Caco-2 (cell line): Measurements from ENCODE around the gene CDADC1. TPM values are rescaled to one million over a fixed set of nuclear protein-coding genes. Genes with fewer than 3 reads are reported as not detected.

Experiments used
- BruUV-seq: library from RNA; stranded (reverse); fragments of 400-500 nt; replicated peaks from 2 replicates; lab custom pipeline; 2021; lab: Mats Ljungman, UMichigan
- CTCF ChIA-PET: fragments of 300-600 bp; sonication (Branson Sonifier 250); formaldehyde crosslinking; loops from one replicate; lab custom pipeline; 2022; ENCODE audit warnings: antibody characterized with exemption; lab: Charles Lee
- POLR2A ChIA-PET: fragments of 300-600 bp; sonication (Branson Sonifier 250); formaldehyde crosslinking; loops from one replicate; lab custom pipeline; 2022; ENCODE audit warnings: antibody characterized with exemption; lab: Charles Lee
- DNase-seq, 2 experiments: peaks; one replicate each; pipeline versions ENCODE4 v3.0.0 to v3.0.0-alpha.2; 2020 to 2022
- H3K27me3 ChIP-seq: replicated peaks from 2 replicates; pipeline ENCODE4 v1.6.0; 2011; ENCODE audit warnings: low read length; ENCODE audit not compliant: control insufficient read depth, insufficient read depth
- H3K36me3 ChIP-seq: 2 replicates; pipeline ENCODE4 v1.5.1; 2011; ENCODE audit warnings: low read length; ENCODE audit not compliant: control insufficient read depth, insufficient read depth
- H3K4me1 ChIP-seq: fragments of 250-450 bp; sonication (Bioruptor Pico); 2 replicates; pipeline ENCODE4 v1.5.1; 2020; ENCODE audit warnings: mild to moderate bottlenecking
- H3K4me3 ChIP-seq: 2 replicates; pipeline ENCODE4 v1.5.1; 2011; ENCODE audit warnings: low read depth, mild to moderate bottlenecking, control low read depth, low read length
- H3K9me3 ChIP-seq: fragments of 250-450 bp; sonication (Bioruptor Pico); 2 replicates; pipeline ENCODE4 v1.5.1; 2020; ENCODE audit warnings: mild to moderate bottlenecking, moderate library complexity
- H3K27ac Mint-ChIP-seq: one replicate; pipeline ENCODE4 v1.8.0; 2022; ENCODE audit warnings: mixed read lengths; ENCODE audit not compliant: unreplicated experiment
- H3K27me3 Mint-ChIP-seq: one replicate; pipeline ENCODE4 v1.8.0; 2022; ENCODE audit warnings: mixed read lengths; ENCODE audit not compliant: insufficient read depth, unreplicated experiment
- H3K36me3 Mint-ChIP-seq: one replicate; pipeline ENCODE4 v1.8.0; 2022; ENCODE audit warnings: mild to moderate bottlenecking, mixed read lengths; ENCODE audit not compliant: insufficient read depth, unreplicated experiment
- H3K4me1 Mint-ChIP-seq: one replicate; pipeline ENCODE4 v1.8.0; 2022; ENCODE audit warnings: low read depth, mixed read lengths; ENCODE audit not compliant: unreplicated experiment
- H3K4me3 Mint-ChIP-seq: one replicate; pipeline ENCODE4 v1.8.0; 2022; ENCODE audit warnings: mild to moderate bottlenecking, moderate library complexity, mixed read lengths; ENCODE audit not compliant: unreplicated experiment
- H3K9me3 Mint-ChIP-seq: one replicate; pipeline ENCODE4 v1.8.0; 2022; ENCODE audit warnings: mixed read lengths; ENCODE audit not compliant: unreplicated experiment
- CTCF ChIP-seq, 2 experiments: fragments of 200-600 bp in 1 of 2; IDR thresholded peaks; 1 replicate in 1 of 2; 2 replicates in 1 of 2; pipeline versions ENCODE4 v1.5.1 to v1.8.0; 2011 to 2022; ENCODE audit warnings: antibody characterized with exemption in 1 of 2, control low read depth in 1 of 2, inconsistent platforms in 1 of 2, low read depth in 1 of 2, low read length in 1 of 2, mild to moderate bottlenecking in 1 of 2, moderate library complexity in 1 of 2; ENCODE audit not compliant: insufficient read depth in 1 of 2, severe bottlenecking in 1 of 2, unreplicated experiment in 1 of 2
- intact Hi-C: fragments of 100-400 bp; cut with micrococcal nuclease; formaldehyde crosslinking; loops from one replicate; pipeline ENCODE4 v1.10.0; 2022; ENCODE audit not compliant: unreplicated experiment
- total RNA-seq: library from RNA; stranded (reverse); gene quantifications from 2 replicates; pipeline ENCODE4 v1.2.3, GENCODE V29; 2022

The CDADC1 gene
- total RNA-seq, 1 experiment from 2014 or later, result 14.4 TPM

GRCh38 chr13:49217962-49218492 lies 29.7 kb upstream of the CDADC1 start:
- Mint-ChIP-seq H3K4me3 (peak overlapping the region; percentile 74), H3K36me3 (no peaks in the 10 kb centered on the region), H3K9me3 (no peaks in the 10 kb centered on the region), H3K4me1 (peaks cover 19% of the 10 kb centered on the region), H3K27ac (no peak overlapping the region), H3K27me3 (peaks cover 14% of the 10 kb centered on the region)
- no peak for TF ChIP-seq CTCF (IDR thresholded peaks at IDR 0.05; ENCODE audit: insufficient read depth in 1 of 2, low read depth in 1 of 2, low read length in 1 of 2, severe bottlenecking in 1 of 2, unreplicated experiment in 1 of 2)
- Histone ChIP-seq H3K4me3 (no peak overlapping the region), H3K9me3 (no peaks in the 10 kb centered on the region), H3K27me3 (no peaks in the 10 kb centered on the region), H3K4me1 (0 out of 2 replicates have a peak, but pooled peaks cover 3% of the 10 kb centered on the region), H3K36me3 (no peaks in the 10 kb centered on the region)
- BruUV-seq, result no TSS peak
- CTCF ChIA-PET, result interaction anchor here (0.6 kb wide), 1 partner anchor 31 kb away, joined by 3 read pairs; no protein-coding TSS in a partner anchor
- intact Hi-C loops, result no loop called here
- DNase-seq, result no peak
- POLR2A ChIA-PET, result no interaction called here

- H3K9me3 ChIP-seq, result no peaks in the 10 kb centered on the region
- Mint-ChIP-seq H3K27ac (no peak overlapping the region), H3K36me3 (no peaks in the 10 kb centered on the region), H3K4me3 (peak overlapping the region; percentile 74), H3K4me1 (peaks cover 19% of the 10 kb centered on the region), H3K27me3 (peaks cover 14% of the 10 kb centered on the region), H3K9me3 (no peaks in the 10 kb centered on the region)
- H3K4me1 ChIP-seq, result 0 out of 2 replicates have a peak, but pooled peaks cover 3% of the 10 kb centered on the region
- no TSS peak for BruUV-seq
- intact Hi-C loops, result no loop called here
- H3K4me3 ChIP-seq, result no peak overlapping the region
- ChIA-PET POLR2A (no interaction called here), CTCF (interaction anchor here (0.6 to 1.9 kb wide), 3 partner anchors 29 to 63 kb away, joined by 3 to 5 read pairs (median 5); partner anchors contain the start of gene CDADC1)
- DNase-seq, result no peak
- no peaks in the 10 kb centered on the region for H3K27me3 ChIP-seq
- TF ChIP-seq CTCF (IDR thresholded peaks at IDR 0.05; ENCODE audit: insufficient read depth in 1 of 2, low read depth in 1 of 2, low read length in 1 of 2, severe bottlenecking in 1 of 2, unreplicated experiment in 1 of 2), result no peak
- H3K36me3 ChIP-seq, result no peaks in the 10 kb centered on the region
Observed at GRCh38 chr13:49218493-49219051, 29.2 kb upstream of the CDADC1 start.

GRCh38 chr13:49219647-49220035 lies 28.1 kb upstream of the CDADC1 start:
- Histone ChIP-seq H3K4me3 (peak overlapping the region; percentile 31), H3K9me3 (no peaks in the 10 kb centered on the region), H3K36me3 (no peaks in the 10 kb centered on the region), H3K4me1 (0 out of 2 replicates have a peak, but pooled peaks cover 3% of the 10 kb centered on the region), H3K27me3 (no peaks in the 10 kb centered on the region)
- no peak for TF ChIP-seq CTCF (IDR thresholded peaks at IDR 0.05; ENCODE audit: insufficient read depth in 1 of 2, low read depth in 1 of 2, low read length in 1 of 2, severe bottlenecking in 1 of 2, unreplicated experiment in 1 of 2)
- Mint-ChIP-seq H3K9me3 (no peaks in the 10 kb centered on the region), H3K27me3 (peaks cover 14% of the 10 kb centered on the region), H3K4me3 (peak overlapping the region; percentile 74), H3K27ac (no peak overlapping the region), H3K4me1 (peaks cover 19% of the 10 kb centered on the region), H3K36me3 (no peaks in the 10 kb centered on the region)
- DNase-seq, result no peak
- POLR2A ChIA-PET, result interaction anchor here (0.7 kb wide), 1 partner anchor 28 kb away, joined by 3 read pairs; the partner anchor contains the start of gene CDADC1
- CTCF ChIA-PET, result interaction anchor here (0.6 to 1.9 kb wide), 3 partner anchors 28 to 472 kb away, joined by 3 to 5 read pairs (median 5); partner anchors contain the start of gene CDADC1
- intact Hi-C loops, result loop anchor here (10.0 kb wide), 1 partner anchor 65 kb away; no protein-coding TSS in a partner anchor
- BruUV-seq, result no TSS peak
